IMR-90 (cell line): ENCODE results near the gene HDX.

Experiments
- BHLHE40 ChIP-seq: fragments of 150-350 bp; IDR thresholded peaks from 2 replicates; pipeline ENCODE4 v1.6.1; 2016; ENCODE audit warnings: mild to moderate bottlenecking, low read depth, low read length
- CHD1 ChIP-seq: IDR thresholded peaks from 2 replicates; pipeline ENCODE4 v1.6.1; 2012; ENCODE audit warnings: low read depth, low read length, improper control_type of control experiment
- FOS ChIP-seq: fragments of 150-350 bp; IDR thresholded peaks from 2 replicates; pipeline ENCODE4 v1.6.1; 2016; ENCODE audit warnings: low read depth, low read length
- MAZ ChIP-seq: IDR thresholded peaks from 2 replicates; pipeline ENCODE4 v1.6.1; 2012; ENCODE audit warnings: low read depth, mild to moderate bottlenecking, low read length, improper control_type of control experiment, moderate library complexity, borderline replicate concordance
- POLR2A ChIP-seq: IDR thresholded peaks from 2 replicates; pipeline ENCODE4 v1.6.1; 2012; ENCODE audit warnings: mild to moderate bottlenecking, low read depth, low read length
- RAD21 ChIP-seq: IDR thresholded peaks from 2 replicates; pipeline ENCODE4 v1.6.1; 2012; ENCODE audit warnings: low read length, improper control_type of control experiment
- RCOR1 ChIP-seq: IDR thresholded peaks from 2 replicates; pipeline ENCODE4 v1.6.1; 2012; ENCODE audit warnings: mild to moderate bottlenecking, low read length, improper control_type of control experiment; ENCODE audit not compliant: insufficient replicate concordance
- RFX5 ChIP-seq: IDR thresholded peaks from 2 replicates; pipeline ENCODE4 v1.8.0; 2012; ENCODE audit warnings: low read depth, mild to moderate bottlenecking, low read length, moderate library complexity
- SMC3 ChIP-seq: fragments of 150-350 bp; IDR thresholded peaks from 2 replicates; pipeline ENCODE4 v1.6.1; 2016; ENCODE audit warnings: low read depth, mild to moderate bottlenecking, antibody characterized with exemption, low read length, moderate library complexity
- TF ChIP-seq, protein P1 (sequence below): conservative IDR thresholded peaks from 2 replicates; pipeline ENCODE4 v1.5.1; 2012; ENCODE audit warnings: mild to moderate bottlenecking, low read depth, low read length, improper control_type of control experiment
- TF ChIP-seq, protein P2 (sequence below): fragments of 150-350 bp; IDR thresholded peaks from 2 replicates; pipeline ENCODE4 v1.6.1; 2017; ENCODE audit warnings: mild to moderate bottlenecking, antibody characterized with exemption, low read length, low read depth
- TF ChIP-seq, protein P3 (sequence below): fragments of 150-350 bp; IDR thresholded peaks from 2 replicates; pipeline ENCODE4 v1.6.1; 2016; ENCODE audit warnings: low read depth, mild to moderate bottlenecking, low read length, moderate library complexity, borderline replicate concordance

DNA sequence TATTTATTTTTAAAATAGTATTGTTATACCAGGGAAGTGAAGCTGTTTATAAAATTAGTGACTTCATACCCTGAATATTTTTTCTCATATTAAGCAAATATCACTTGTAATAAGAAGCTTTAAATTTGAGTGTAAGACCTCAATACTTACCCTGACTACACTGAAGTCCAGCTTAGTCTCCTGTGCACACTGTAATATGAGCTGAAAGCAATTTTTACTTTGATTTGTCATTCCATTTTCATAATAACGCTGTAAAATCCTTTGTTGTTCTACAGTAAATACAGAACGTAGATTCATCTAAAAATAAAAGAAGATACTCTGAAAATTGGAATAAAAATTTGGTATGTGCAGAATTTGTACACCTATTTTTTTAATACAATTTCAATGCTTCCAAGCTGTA lies 27.2 kb downstream of the HDX start:
- TF ChIP-seq FOS (no peak), SMC3 (no peak), POLR2A (no peak), RFX5 (no peak), RCOR1 (no peak), CHD1 (no peak), RAD21 (no peak), MAZ (no peak), BHLHE40 (no peak)
- TF ChIP-seq, protein P1, sequence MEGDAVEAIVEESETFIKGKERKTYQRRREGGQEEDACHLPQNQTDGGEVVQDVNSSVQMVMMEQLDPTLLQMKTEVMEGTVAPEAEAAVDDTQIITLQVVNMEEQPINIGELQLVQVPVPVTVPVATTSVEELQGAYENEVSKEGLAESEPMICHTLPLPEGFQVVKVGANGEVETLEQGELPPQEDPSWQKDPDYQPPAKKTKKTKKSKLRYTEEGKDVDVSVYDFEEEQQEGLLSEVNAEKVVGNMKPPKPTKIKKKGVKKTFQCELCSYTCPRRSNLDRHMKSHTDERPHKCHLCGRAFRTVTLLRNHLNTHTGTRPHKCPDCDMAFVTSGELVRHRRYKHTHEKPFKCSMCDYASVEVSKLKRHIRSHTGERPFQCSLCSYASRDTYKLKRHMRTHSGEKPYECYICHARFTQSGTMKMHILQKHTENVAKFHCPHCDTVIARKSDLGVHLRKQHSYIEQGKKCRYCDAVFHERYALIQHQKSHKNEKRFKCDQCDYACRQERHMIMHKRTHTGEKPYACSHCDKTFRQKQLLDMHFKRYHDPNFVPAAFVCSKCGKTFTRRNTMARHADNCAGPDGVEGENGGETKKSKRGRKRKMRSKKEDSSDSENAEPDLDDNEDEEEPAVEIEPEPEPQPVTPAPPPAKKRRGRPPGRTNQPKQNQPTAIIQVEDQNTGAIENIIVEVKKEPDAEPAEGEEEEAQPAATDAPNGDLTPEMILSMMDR = no peak
- TF ChIP-seq, protein P2, sequence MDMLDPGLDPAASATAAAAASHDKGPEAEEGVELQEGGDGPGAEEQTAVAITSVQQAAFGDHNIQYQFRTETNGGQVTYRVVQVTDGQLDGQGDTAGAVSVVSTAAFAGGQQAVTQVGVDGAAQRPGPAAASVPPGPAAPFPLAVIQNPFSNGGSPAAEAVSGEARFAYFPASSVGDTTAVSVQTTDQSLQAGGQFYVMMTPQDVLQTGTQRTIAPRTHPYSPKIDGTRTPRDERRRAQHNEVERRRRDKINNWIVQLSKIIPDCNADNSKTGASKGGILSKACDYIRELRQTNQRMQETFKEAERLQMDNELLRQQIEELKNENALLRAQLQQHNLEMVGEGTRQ = no peak
- TF ChIP-seq, protein P3, sequence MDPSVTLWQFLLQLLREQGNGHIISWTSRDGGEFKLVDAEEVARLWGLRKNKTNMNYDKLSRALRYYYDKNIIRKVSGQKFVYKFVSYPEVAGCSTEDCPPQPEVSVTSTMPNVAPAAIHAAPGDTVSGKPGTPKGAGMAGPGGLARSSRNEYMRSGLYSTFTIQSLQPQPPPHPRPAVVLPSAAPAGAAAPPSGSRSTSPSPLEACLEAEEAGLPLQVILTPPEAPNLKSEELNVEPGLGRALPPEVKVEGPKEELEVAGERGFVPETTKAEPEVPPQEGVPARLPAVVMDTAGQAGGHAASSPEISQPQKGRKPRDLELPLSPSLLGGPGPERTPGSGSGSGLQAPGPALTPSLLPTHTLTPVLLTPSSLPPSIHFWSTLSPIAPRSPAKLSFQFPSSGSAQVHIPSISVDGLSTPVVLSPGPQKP = no peak
